Daoy (cell line): ENCODE data around the gene OTOGL. TPM values are rescaled to one million over a fixed set of nuclear protein-coding genes. Genes with fewer than 3 reads are reported as not detected.
"Not testable (repeated sequence)": the region's sequence is repeated elsewhere in the genome, so short reads cannot be mapped to it uniquely, and the experiment has no call there.

Source experiments
- DNase-seq: peaks from one replicate; pipeline ENCODE4 v3.0.0-alpha.2; 2015; ENCODE audit warnings: low read depth
- total RNA-seq: library from RNA; depleted of rRNA; stranded (reverse); fragments of >200 nt; shearing (Covaris generic); gene quantifications from 2 replicates; pipeline ENCODE4 v1.2.3, GENCODE V29; 2014

OTOGL gene
- total RNA-seq, 1 experiment from 2014 or later, result 1.0 TPM

DNA sequence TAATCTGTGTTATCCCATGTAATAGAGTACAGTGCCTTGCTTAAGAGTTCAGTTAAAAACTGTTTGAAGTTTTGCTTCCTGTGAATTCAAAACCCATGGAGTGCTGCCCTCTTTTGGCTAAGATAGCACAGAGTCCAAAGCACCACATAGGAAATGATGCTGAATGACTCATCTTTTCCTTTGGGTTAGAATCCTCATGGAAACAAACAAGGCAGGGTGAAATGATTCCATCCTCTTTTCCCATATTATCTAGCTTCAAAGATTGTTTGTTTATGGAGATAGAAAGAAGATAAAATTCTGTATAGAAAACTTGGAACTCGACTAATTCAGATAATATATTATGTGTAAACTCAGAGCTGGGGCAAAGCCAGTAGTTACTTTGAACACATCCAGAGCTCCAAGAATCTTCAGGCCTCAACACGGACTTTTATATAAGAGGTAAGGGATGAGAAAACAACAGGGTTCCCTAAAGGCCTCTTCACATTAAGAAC lies 87.4 kb downstream of the OTOGL start:
- peak; percentile 88 for DNase-seq

DNA sequence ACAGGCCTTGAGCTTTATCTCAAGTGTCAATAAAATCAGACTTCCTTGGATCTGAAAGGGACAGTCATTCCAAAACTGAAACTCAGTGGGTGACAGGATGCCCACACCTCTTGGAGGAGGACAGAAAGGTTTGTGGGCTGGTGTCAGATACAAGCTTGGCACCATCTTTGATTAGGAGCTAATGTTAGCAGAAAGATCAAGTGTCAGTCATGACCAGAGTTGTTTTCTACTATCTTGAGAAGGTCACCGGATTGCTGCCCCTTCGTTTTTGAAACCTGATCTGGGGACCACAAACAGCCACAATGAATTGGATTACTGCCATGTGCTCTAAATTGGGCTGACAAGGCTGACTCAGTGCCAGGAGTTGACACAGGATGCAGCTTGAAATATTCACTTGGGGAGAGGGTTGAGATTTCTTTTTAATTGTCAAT lies 88.3 kb downstream of the OTOGL start:
- DNase-seq, result peak; percentile 83

DNA sequence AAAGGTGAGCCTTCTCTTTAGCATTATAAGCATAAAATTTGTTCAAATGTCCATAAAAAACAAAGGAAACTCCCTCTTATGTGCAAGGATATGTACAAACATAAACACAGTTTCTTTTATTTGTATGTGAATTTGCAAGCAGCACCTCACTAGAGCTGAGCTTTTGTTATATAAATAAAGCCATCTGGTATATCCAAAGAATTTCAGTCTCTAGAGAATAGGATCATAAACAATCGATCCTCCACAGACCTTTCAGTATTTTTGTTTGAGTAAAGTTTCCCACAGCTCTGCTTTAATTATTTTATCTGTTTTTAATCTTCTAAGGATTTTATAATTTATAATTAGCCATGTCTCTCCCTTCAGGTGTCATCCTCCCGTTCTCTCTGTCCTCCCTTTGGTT lies 89.2 kb downstream of the OTOGL start:
- DNase-seq, result no peak

DNA sequence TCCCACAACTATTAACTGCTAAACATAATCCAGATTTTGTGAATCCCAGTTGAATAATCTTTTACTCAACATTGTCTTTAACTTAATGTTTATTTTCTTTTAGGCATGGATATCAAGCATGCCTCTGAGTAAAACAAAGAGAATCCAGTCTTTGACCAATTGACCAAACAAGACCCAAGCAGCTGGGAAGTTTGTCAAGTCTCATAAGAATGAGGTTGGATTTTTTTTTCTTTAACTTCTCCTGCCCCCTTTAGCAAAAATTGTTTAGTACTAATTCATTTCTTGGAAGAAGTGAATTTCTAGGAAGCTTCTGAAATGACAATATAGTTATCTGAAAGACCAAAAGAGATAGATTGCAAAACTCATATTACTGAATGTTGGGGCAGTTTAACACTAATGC lies 89.9 kb downstream of the OTOGL start:
- peak; percentile 26 for DNase-seq

- DNase-seq, result no peak
Measured at GRCh38 chr12:80190001-80190400, 90.7 kb downstream of the OTOGL start.

GRCh38 chr12:80192087-80192486 lies 92.8 kb downstream of the OTOGL start:
- DNase-seq, result no peak

- no peak for DNase-seq
Measured at GRCh38 chr12:80193865-80194264, 94.5 kb downstream of the OTOGL start.

DNA sequence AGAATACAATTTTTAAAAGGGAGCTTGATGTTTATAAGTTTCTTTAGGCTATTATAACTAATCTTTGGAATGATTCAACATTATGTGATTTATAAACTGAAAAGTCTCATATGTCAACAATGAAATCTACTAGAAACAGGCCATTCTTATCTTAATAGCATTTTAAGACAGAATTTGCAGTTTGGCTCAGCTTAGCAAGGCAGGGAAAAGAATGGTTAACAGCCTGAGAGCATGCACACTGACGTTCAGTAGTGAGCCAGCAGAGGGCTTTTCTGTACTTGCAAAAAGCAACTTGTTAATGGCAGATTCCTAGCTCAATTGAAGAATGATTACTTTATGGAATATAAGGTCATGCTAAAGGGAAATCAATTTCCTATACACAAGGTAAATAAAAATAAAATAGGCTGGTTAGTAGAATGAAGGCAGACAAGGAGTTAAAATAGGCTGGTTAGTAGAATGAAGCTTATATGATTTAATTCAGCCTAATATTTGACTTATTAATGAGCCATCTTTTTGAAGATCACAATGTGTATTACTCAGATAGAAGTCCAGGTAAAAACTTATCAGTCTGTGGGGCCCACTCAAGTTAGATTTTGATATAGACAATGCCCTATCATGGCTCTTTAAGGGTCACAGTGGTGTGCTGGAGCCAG lies 95.9 kb downstream of the OTOGL start:
- DNase-seq, result peak; percentile 47

DNA sequence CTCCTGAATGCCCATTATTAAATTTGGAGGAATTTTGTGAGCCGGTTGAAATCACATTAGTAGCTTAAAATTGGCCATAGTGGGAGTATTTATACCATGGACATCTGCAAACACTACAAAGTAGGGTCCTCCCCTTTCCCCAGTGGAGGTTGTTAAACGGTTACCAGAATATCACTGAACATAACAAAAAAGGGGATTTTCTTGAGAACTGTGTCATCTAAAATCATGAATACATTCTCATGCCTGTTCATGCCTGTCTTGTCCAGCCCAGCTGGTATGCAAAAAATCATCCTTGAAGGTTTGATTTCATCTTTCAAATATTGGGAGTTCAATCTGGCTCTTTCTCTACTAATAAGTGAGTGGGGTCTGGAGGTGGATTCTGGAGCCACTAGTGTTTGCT lies 96.4 kb downstream of the OTOGL start:
- no peak for DNase-seq

GRCh38 chr12:80196419-80196818 lies 97.1 kb downstream of the OTOGL start:
- no peak for DNase-seq

DNA sequence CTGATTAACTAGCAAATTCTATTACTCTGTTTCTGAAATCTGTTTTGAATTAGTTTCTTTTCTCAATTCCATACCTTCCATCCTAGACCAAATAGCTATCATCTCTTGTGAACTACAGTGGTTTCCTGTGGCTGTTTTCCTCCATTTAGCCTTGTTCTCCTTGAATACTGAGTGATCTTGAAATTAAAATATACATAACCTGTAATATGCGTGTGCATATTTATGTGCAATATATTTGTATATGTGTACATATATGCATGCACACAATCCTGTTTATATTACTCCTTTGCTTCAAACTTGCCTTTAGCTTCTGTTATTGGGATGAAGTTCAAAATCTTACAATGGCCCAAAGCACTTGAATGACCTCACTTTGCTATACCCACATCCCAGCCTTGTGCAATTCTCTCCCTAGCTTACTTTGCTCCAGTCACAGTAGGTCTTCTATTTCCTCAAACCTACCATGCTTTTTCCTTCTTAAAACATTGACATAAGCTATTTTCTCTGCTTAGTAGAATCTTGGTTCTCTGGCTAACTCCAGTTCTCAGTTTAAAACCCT lies 99.5 kb downstream of the OTOGL start:
- no peak for DNase-seq

GRCh38 chr12:80199931-80200330 lies 100.6 kb downstream of the OTOGL start:
- DNase-seq, result no peak

DNA sequence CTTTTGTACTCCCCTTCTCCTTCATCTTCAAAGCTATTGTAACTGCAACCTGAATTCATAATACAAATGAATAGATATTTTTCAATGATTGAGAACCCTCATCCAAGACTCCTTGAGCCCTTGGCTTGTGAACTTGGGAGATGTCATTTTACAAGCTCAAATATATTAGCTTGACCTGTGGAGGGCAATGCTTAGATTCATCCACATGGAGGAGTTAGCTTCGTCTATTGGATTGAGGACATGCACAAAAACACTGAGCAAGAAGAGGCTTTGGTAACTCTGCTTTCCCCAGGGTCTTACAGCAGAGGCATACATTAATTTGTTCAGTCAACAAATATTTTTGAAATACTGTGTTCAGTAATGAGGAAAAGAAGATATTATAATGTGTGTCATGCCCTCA lies 101.1 kb downstream of the OTOGL start:
- no peak for DNase-seq

DNA sequence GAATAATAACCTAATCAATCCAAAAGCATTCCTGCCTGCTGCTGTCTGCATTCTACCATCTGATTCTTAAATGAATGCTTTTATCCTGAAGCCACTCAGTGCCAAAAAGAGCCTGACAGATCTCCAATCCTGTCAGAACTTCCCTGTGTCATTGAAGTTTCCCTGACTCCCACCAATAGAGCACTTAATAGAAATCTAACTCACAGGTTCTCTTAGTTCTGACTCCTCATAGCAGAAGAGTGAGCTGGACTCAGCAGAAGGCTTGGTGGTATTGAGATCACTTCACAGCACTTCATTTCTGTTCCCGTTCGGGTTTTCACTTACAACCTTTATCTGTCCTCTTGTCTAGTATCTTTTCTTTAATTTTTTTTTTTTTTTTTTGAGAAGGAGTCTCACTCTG lies 102.6 kb downstream of the OTOGL start:
- no peak for DNase-seq

- no peak for DNase-seq
Measured at GRCh38 chr12:80205960-80206359, 106.6 kb downstream of the OTOGL start.

DNA sequence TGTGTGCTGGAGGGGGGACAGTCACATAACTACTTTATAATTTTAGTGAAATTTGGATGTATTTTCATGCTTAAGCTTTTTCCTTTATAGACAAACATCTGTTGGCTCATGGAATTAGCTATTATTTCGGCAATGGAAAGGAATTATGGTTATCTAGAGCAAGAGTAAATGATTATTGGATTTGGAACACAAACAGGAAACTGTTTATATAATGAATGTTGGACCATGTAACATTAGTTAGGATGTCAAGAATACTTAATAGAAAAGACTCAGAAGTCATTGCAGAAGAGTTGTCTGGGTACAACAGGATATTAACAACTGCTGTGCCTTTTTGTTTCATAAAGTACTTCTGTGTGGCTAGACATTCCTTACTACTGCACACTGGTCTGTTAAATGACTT lies 108.7 kb downstream of the OTOGL start:
- no peak for DNase-seq

- no peak for DNase-seq
Measured at GRCh38 chr12:80211671-80212070, 112.3 kb downstream of the OTOGL start.

DNA sequence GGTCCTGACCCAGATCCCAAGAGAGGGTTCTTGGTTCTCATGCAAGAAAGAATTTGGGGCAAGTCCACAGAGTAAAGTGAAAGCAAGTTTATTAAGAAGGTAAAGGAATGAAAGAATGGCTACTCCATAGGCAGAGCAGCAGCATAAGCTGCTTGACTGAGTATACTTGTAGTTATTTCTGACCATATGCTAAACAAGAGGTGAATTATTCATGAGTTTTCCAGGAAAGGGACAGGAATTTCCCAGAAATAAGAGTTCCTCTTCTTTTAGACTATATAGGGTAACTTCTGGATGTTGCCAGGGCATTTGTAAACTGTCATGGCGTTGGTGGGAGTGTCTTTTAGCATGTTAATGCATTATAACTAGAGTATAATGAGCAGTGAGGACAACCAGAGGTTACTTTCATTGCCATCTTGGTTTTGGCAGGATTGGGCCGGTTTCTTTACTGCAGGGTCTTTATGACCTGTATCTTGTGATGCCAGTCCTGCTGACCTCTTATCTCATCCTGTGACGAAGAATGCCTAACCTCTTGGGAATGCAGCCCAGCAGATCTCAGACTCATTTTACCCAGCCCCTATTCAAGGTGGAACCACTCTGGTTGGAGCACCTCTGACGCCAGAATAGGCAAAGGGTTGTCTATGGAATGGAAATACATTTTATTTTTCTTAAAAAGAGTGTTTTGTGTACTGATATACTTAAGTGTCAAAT lies 113.8 kb downstream of the OTOGL start:
- no peak for DNase-seq

DNA sequence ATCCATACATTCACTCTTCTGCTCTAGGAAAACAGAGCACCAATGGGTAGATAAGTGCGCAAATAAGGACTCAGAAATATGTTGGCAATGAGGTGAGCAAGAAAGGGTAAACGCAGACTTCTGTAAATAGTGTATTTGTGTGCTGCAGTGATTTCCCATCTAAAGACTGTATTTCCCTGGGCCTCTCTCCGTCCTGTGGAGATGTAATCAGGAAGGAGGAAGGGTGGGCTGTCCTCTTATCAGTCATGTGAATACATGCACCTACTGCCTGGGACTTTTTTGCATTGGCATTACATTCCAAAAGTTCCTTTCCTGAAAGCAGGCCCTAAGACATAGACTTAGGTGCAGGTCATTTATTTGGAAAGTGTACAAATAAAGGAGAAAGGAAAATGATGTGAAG lies 114.5 kb downstream of the OTOGL start:
- no peak for DNase-seq

- DNase-seq, result no peak
Measured at GRCh38 chr12:80217011-80217535, 117.7 kb downstream of the OTOGL start.

GRCh38 chr12:80218925-80219324 lies 119.6 kb downstream of the OTOGL start:
- not testable (repeated sequence) for DNase-seq

- no peak for DNase-seq
Measured at GRCh38 chr12:80219345-80219744, 120.0 kb downstream of the OTOGL start.

DNA sequence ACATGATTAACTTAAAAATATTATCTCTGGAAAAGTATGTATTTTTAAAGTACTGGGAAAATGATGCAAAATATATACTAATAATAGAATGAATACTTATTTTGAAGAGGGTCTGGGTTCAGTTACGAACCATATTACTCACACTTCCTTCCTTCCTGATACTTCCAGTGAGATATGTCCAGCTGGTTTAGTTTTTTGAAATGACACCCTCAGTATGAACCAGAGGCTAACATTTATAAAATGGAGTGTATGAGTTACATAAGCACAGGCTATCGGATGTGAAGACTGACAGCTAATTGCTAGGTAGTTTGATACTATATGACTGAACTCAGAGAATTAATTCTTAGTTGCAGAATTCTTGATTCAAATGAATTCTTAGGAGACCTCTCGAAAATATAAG lies 122.9 kb downstream of the OTOGL start:
- no peak for DNase-seq
